Measurements from ENCODE around the gene CALHM1.

The CALHM1 gene

GRCh38 chr10:103493362-103493915 lies 34.7 kb upstream of the CALHM1 start, which contains the start of gene NEURL1:
Gene NEURL1 (plus strand): TSS chr10:103493705. CDS start chr10:103494388, 683 bp downstream.
- Histone ChIP-seq H3K4me1 (ENCODE audit: insufficient read depth, low read length) (no peaks in the 10 kb centered on the region), H3K79me2 (ENCODE audit: insufficient read depth, low read length) (no peaks in the 10 kb centered on the region), H3K4me2 (ENCODE audit: insufficient read depth, low read length) (no peak within 1 kb of the TSS), H3K27ac (ENCODE audit: low read length) (no peak within 1 kb of the TSS), H3K9me3 (ENCODE audit: insufficient read depth, low read length, severe bottlenecking) (no peaks in the 10 kb centered on the region), H3K36me3 (ENCODE audit: insufficient read depth, low read length) (no peaks in the 10 kb centered on the region), H3K4me3 (ENCODE audit: low read depth in 1 of 2, low read length in 2 of 2) (no peak within 1 kb of the TSS), H2AFZ (ENCODE audit: low read depth, low read length) (no peak within 1 kb of the TSS), H3K27me3 (ENCODE audit: insufficient read depth, low read length, poor library complexity) (peaks cover 17% of the 10 kb centered on the region), H4K20me1 (ENCODE audit: insufficient read depth, low read length) (no peaks in the 10 kb centered on the region), H3K9ac (ENCODE audit: low read depth, low read length) (no peak within 1 kb of the TSS)
- DNase-seq (no peak), ATAC-seq (ENCODE audit: insufficient read depth, low read depth) (no peak)
- TF ChIP-seq EZH2 (IDR thresholded peaks at IDR 0.05; ENCODE audit: borderline replicate concordance, low read depth, low read length, severe bottlenecking) (no peak), CTCF (IDR thresholded peaks at IDR 0.05; ENCODE audit: borderline replicate concordance, extremely low read depth, low read length, poor library complexity, severe bottlenecking) (no peak)

GRCh38 chr10:103492655-103493261 lies 34.1 kb upstream of the CALHM1 start:
- peaks cover 15% of the 10 kb centered on the region for H3K27me3 ChIP-seq (ENCODE audit: insufficient read depth, low read length, poor library complexity)
- no peak overlapping the region for H3K4me3 ChIP-seq (ENCODE audit: low read depth in 1 of 2, low read length in 2 of 2)
- no peak overlapping the region for H2AFZ ChIP-seq (ENCODE audit: low read depth, low read length)
- H3K36me3 ChIP-seq (ENCODE audit: insufficient read depth, low read length): no peaks in the 10 kb centered on the region
- H3K4me2 ChIP-seq (ENCODE audit: insufficient read depth, low read length): no peak overlapping the region
- no peak for DNase-seq
- H3K4me1 ChIP-seq (ENCODE audit: insufficient read depth, low read length): no peaks in the 10 kb centered on the region
- H3K9me3 ChIP-seq (ENCODE audit: insufficient read depth, low read length, severe bottlenecking): no peaks in the 10 kb centered on the region
- no peak for ATAC-seq (ENCODE audit: insufficient read depth, low read depth)
- no peaks in the 10 kb centered on the region for H3K79me2 ChIP-seq (ENCODE audit: insufficient read depth, low read length)
- H3K9ac ChIP-seq (ENCODE audit: low read depth, low read length): no peak overlapping the region
- TF ChIP-seq EZH2 (IDR thresholded peaks at IDR 0.05; ENCODE audit: borderline replicate concordance, low read depth, low read length, severe bottlenecking): no peak
- H3K27ac ChIP-seq (ENCODE audit: low read length): no peak overlapping the region
- no peaks in the 10 kb centered on the region for H4K20me1 ChIP-seq (ENCODE audit: insufficient read depth, low read length)

- peaks cover 8% of the 10 kb centered on the region for H3K27me3 ChIP-seq (ENCODE audit: insufficient read depth, low read length, poor library complexity)
- no peak for ATAC-seq (ENCODE audit: insufficient read depth, low read depth)
Measured at GRCh38 chr10:103491729-103492364, 33.1 kb upstream of the CALHM1 start.

More at GRCh38 chr10:103491729-103492364, 33.1 kb upstream of the CALHM1 start:
- H3K4me1 ChIP-seq (ENCODE audit: insufficient read depth, low read length): no peaks in the 10 kb centered on the region
- H3K4me3 ChIP-seq (ENCODE audit: low read depth in 1 of 2, low read length in 2 of 2): no peak overlapping the region
- no peak overlapping the region for H3K27ac ChIP-seq (ENCODE audit: low read length)
- no peaks in the 10 kb centered on the region for H4K20me1 ChIP-seq (ENCODE audit: insufficient read depth, low read length)
- TF ChIP-seq EZH2 (IDR thresholded peaks at IDR 0.05; ENCODE audit: borderline replicate concordance, low read depth, low read length, severe bottlenecking) (no peak), CTCF (IDR thresholded peaks at IDR 0.05; ENCODE audit: borderline replicate concordance, extremely low read depth, low read length, poor library complexity, severe bottlenecking) (no peak)
- DNase-seq: no peak
- H3K79me2 ChIP-seq (ENCODE audit: insufficient read depth, low read length): no peaks in the 10 kb centered on the region
- no peak overlapping the region for H3K4me2 ChIP-seq (ENCODE audit: insufficient read depth, low read length)
- H3K36me3 ChIP-seq (ENCODE audit: insufficient read depth, low read length): no peaks in the 10 kb centered on the region
- H3K9me3 ChIP-seq (ENCODE audit: insufficient read depth, low read length, severe bottlenecking): no peaks in the 10 kb centered on the region
- no peak overlapping the region for H3K9ac ChIP-seq (ENCODE audit: low read depth, low read length)
- no peak overlapping the region for H2AFZ ChIP-seq (ENCODE audit: low read depth, low read length)

Data from DND-41 (cell line).